Mesenchymal stem cell (in vitro differentiated cells and primary cell): Measurements from ENCODE around the gene ITFG1.
"Not testable (repeated sequence)": the region's sequence is repeated elsewhere in the genome, so short reads cannot be mapped to it uniquely, and the experiment has no call there.

Source experiments
- DNase-seq: peaks from one replicate; pipeline ENCODE4 v3.0.0-alpha.2; 2013
- H2AFZ ChIP-seq: one replicate; pipeline ENCODE4 v1.6.1; 2013; ENCODE audit warnings: low read depth, mild to moderate bottlenecking, control low read depth, inconsistent platforms, low read length, moderate library complexity
- H2AK5ac ChIP-seq: 2 replicates; pipeline ENCODE4 v1.6.1; 2013; ENCODE audit warnings: low read length, moderate library complexity, mild to moderate bottlenecking, inconsistent platforms; ENCODE audit not compliant: severe bottlenecking
- H2BK120ac ChIP-seq: one replicate; pipeline ENCODE4 v1.6.1; 2013; ENCODE audit warnings: low read depth, mild to moderate bottlenecking, inconsistent platforms, low read length, moderate library complexity
- H2BK12ac ChIP-seq, 2 experiments: one replicate each; pipeline ENCODE4 v1.6.1; 2013; ENCODE audit warnings: inconsistent platforms in 2 of 2, low read length in 2 of 2, mild to moderate bottlenecking in 2 of 2, moderate library complexity in 2 of 2, control low read depth in 1 of 2
- H2BK15ac ChIP-seq: one replicate; pipeline ENCODE4 v1.6.1; 2013; ENCODE audit warnings: mild to moderate bottlenecking, low read depth, inconsistent platforms; ENCODE audit not compliant: poor library complexity, severe bottlenecking
- H2BK5ac ChIP-seq: 2 replicates; pipeline ENCODE4 v1.6.1; 2013; ENCODE audit warnings: low read depth, mild to moderate bottlenecking, low read length, control low read depth, inconsistent platforms; ENCODE audit not compliant: poor library complexity, severe bottlenecking
- H3K14ac ChIP-seq, 2 experiments: one replicate each; pipeline ENCODE4 v1.6.1; 2013; ENCODE audit warnings: inconsistent platforms in 2 of 2, low read length in 2 of 2, control low read depth in 1 of 2, mild to moderate bottlenecking in 1 of 2, moderate library complexity in 1 of 2
- H3K18ac ChIP-seq, 2 experiments: one replicate each; pipeline ENCODE4 v1.6.1; 2013; ENCODE audit warnings: inconsistent platforms in 2 of 2, low read length in 2 of 2, control low read depth in 1 of 2, low read depth in 1 of 2, mild to moderate bottlenecking in 1 of 2
- H3K23ac ChIP-seq, 2 experiments: one replicate each; pipeline ENCODE4 v1.6.1; 2013; ENCODE audit warnings: inconsistent platforms in 2 of 2, low read length in 2 of 2, mild to moderate bottlenecking in 2 of 2, moderate library complexity in 2 of 2, control low read depth in 1 of 2
- H3K27ac ChIP-seq: 2 replicates; pipeline ENCODE4 v1.5.1; 2013; ENCODE audit warnings: mild to moderate bottlenecking, moderate library complexity, low read length, control low read depth, inconsistent platforms; ENCODE audit not compliant: poor library complexity, severe bottlenecking
- H3K27me3 ChIP-seq, 2 experiments: 2 replicates each; pipeline versions ENCODE4 v1.6.1 to v1.7.0; 2013; ENCODE audit warnings: low read length in 2 of 2, mild to moderate bottlenecking in 2 of 2, moderate library complexity in 2 of 2, control low read depth in 1 of 2, inconsistent platforms in 1 of 2; ENCODE audit not compliant: control insufficient read depth in 1 of 2, insufficient read depth in 1 of 2
- H3K36me3 ChIP-seq, 2 experiments: 2 replicates each; pipeline versions ENCODE4 v1.6.1 to v1.7.0; 2013; ENCODE audit warnings: low read length in 2 of 2, control low read depth in 1 of 2, inconsistent platforms in 1 of 2, low read depth in 1 of 2, mild to moderate bottlenecking in 1 of 2; ENCODE audit not compliant: insufficient read depth in 2 of 2, control insufficient read depth in 1 of 2
- H3K4ac ChIP-seq, 2 experiments: one replicate each; pipeline ENCODE4 v1.6.1; 2013; ENCODE audit warnings: inconsistent platforms in 2 of 2, low read length in 2 of 2, mild to moderate bottlenecking in 2 of 2, moderate library complexity in 2 of 2, control low read depth in 1 of 2, low read depth in 1 of 2
- H3K4me1 ChIP-seq: 2 replicates; pipeline ENCODE4 v1.6.1; 2013; ENCODE audit warnings: low read depth, low read length, control low read depth; ENCODE audit not compliant: control insufficient read depth, insufficient read depth
- H3K4me2 ChIP-seq: 2 replicates; pipeline ENCODE4 v1.6.1; 2013; ENCODE audit warnings: low read length, mild to moderate bottlenecking, inconsistent platforms; ENCODE audit not compliant: poor library complexity, severe bottlenecking
- H3K4me3 ChIP-seq, 2 experiments: 2 replicates each; pipeline versions ENCODE4 v1.5.1 to v1.7.0; 2013; ENCODE audit warnings: low read length in 2 of 2, mild to moderate bottlenecking in 2 of 2, control low read depth in 1 of 2, low read depth in 1 of 2; ENCODE audit not compliant: insufficient read depth in 1 of 2
- H3K79me1 ChIP-seq: replicated peaks from 2 replicates; pipeline ENCODE4 v1.6.1; 2013; ENCODE audit warnings: mild to moderate bottlenecking, control low read depth, low read length, inconsistent platforms; ENCODE audit not compliant: poor library complexity, severe bottlenecking
- H3K9ac ChIP-seq: 2 replicates; pipeline ENCODE4 v1.7.0; 2013; ENCODE audit warnings: mild to moderate bottlenecking, low read length, moderate library complexity
- H3K9me3 ChIP-seq: 2 replicates; pipeline ENCODE4 v1.7.0; 2013; ENCODE audit warnings: mild to moderate bottlenecking, low read length; ENCODE audit not compliant: control insufficient read depth
- H4K8ac ChIP-seq: one replicate; pipeline ENCODE4 v1.6.1; 2013; ENCODE audit warnings: inconsistent platforms, mild to moderate bottlenecking, low read length, moderate library complexity
- H4K91ac ChIP-seq: one replicate; pipeline ENCODE4 v1.6.1; 2013; ENCODE audit warnings: mild to moderate bottlenecking, low read length, inconsistent platforms
- WGBS: methylation state at CpG from one replicate; pipeline ENCODE4 v1.1.7; 2013; ENCODE audit warnings: mixed read lengths; 5-methylcytosine and 5-hydroxymethylcytosine counted together

ITFG1 gene

GRCh38 chr16:47468070-47468689 is 7.3 kb upstream of the ITFG1 start:
- not testable (repeated sequence) for H2BK120ac ChIP-seq, H2AFZ ChIP-seq, H4K8ac ChIP-seq, H3K4me1 ChIP-seq, H3K36me3 ChIP-seq, H4K91ac ChIP-seq, H2AK5ac ChIP-seq, H3K23ac ChIP-seq, H3K4me3 ChIP-seq, H3K27ac ChIP-seq, H3K4me2 ChIP-seq, H3K18ac ChIP-seq, H3K4ac ChIP-seq, H3K14ac ChIP-seq, H3K9me3 ChIP-seq, H3K27me3 ChIP-seq, H3K9ac ChIP-seq, H2BK12ac ChIP-seq, H2BK5ac ChIP-seq, H2BK15ac ChIP-seq
- WGBS, result 95% methylated on average over 5 of the region's 7 CpGs
- H3K79me1 ChIP-seq, result peaks cover 26% of the 10 kb centered on the region
- peak; percentile 43 for DNase-seq

- H3K9me3 ChIP-seq, result no peaks in the 10 kb centered on the region
- H3K27me3 ChIP-seq, result no peaks in the 10 kb centered on the region
- H2AK5ac ChIP-seq, result no peak overlapping the region
- H3K79me1 ChIP-seq, result peaks cover 23% of the 10 kb centered on the region
- peaks cover 1% of the 10 kb centered on the region for H3K4me1 ChIP-seq
- H2AFZ ChIP-seq, result no peak overlapping the region
- H4K91ac ChIP-seq, result no peak overlapping the region
- no peak overlapping the region for H3K14ac ChIP-seq
- no peak overlapping the region for H3K4me2 ChIP-seq
- no peak overlapping the region for H4K8ac ChIP-seq
- H2BK12ac ChIP-seq, result no peak overlapping the region
- no peak overlapping the region for H3K9ac ChIP-seq
- H3K4me3 ChIP-seq, result no peak overlapping the region
- no peak overlapping the region for H2BK5ac ChIP-seq
- H2BK120ac ChIP-seq, result no peak overlapping the region
- no peak overlapping the region for H3K27ac ChIP-seq
- 78% methylated on average over 1 of the region's 2 CpGs for WGBS
- H3K4ac ChIP-seq, result no peak overlapping the region
- H3K18ac ChIP-seq, result no peak overlapping the region
- H2BK15ac ChIP-seq, result no peak overlapping the region
- H3K23ac ChIP-seq, result no peak overlapping the region
- no peak for DNase-seq
- H3K36me3 ChIP-seq, result peaks cover 0 to 6% of the 10 kb centered on the region in 2 experiments
Measured at GRCh38 chr16:47467501-47467900, 6.6 kb upstream of the ITFG1 start.

- no peak overlapping the region for H3K23ac ChIP-seq
- peaks cover 21% of the 10 kb centered on the region for H3K79me1 ChIP-seq
- H2AFZ ChIP-seq, result no peak overlapping the region
- H4K8ac ChIP-seq, result no peak overlapping the region
- no peaks in the 10 kb centered on the region for H3K9me3 ChIP-seq
- DNase-seq, result no peak
- H4K91ac ChIP-seq, result no peak overlapping the region
- no peaks in the 10 kb centered on the region for H3K27me3 ChIP-seq
- H3K4ac ChIP-seq, result no peak overlapping the region
- H2BK12ac ChIP-seq, result no peak overlapping the region
- no peak overlapping the region for H2AK5ac ChIP-seq
- 100% methylated on average over 1 of the region's 2 CpGs for WGBS
- no peak overlapping the region for H3K27ac ChIP-seq
- H3K14ac ChIP-seq, result no peak overlapping the region
- no peak overlapping the region for H3K4me3 ChIP-seq
- H3K36me3 ChIP-seq, result peaks cover 0 to 6% of the 10 kb centered on the region in 2 experiments
- H2BK120ac ChIP-seq, result no peak overlapping the region
- no peak overlapping the region for H3K9ac ChIP-seq
- no peak overlapping the region for H3K4me2 ChIP-seq
- no peak overlapping the region for H2BK15ac ChIP-seq
- H2BK5ac ChIP-seq, result no peak overlapping the region
- H3K4me1 ChIP-seq, result peaks cover 3% of the 10 kb centered on the region
- H3K18ac ChIP-seq, result no peak overlapping the region
Measured at GRCh38 chr16:47465919-47466630, 5.2 kb upstream of the ITFG1 start.

GRCh38 chr16:47463771-47464624 is 3.1 kb upstream of the ITFG1 start:
- H4K8ac ChIP-seq, result no peak overlapping the region
- peak overlapping the region in 1 of 2 experiments; percentile 37 for H3K4ac ChIP-seq
- WGBS, result 85% methylated on average over 10 of the region's 11 CpGs
- no peak overlapping the region for H2BK5ac ChIP-seq
- DNase-seq, result no peak
- H3K36me3 ChIP-seq, result peaks cover 0 to 6% of the 10 kb centered on the region in 2 experiments
- peak overlapping the region; percentile 16 for H3K4me2 ChIP-seq
- H3K79me1 ChIP-seq, result peaks cover 18% of the 10 kb centered on the region
- H3K14ac ChIP-seq, result no peak overlapping the region
- H2BK15ac ChIP-seq, result no peak overlapping the region
- H3K9me3 ChIP-seq, result no peaks in the 10 kb centered on the region
- H3K27me3 ChIP-seq, result no peaks in the 10 kb centered on the region
- no peak overlapping the region for H3K4me3 ChIP-seq
- H2BK120ac ChIP-seq, result no peak overlapping the region
- H2BK12ac ChIP-seq, result peak overlapping the region in 1 of 2 experiments; percentile 66
- no peak overlapping the region for H2AK5ac ChIP-seq
- no peak overlapping the region for H2AFZ ChIP-seq
- no peak overlapping the region for H3K18ac ChIP-seq
- H3K9ac ChIP-seq, result no peak overlapping the region
- H3K4me1 ChIP-seq, result peaks cover 5% of the 10 kb centered on the region
- no peak overlapping the region for H4K91ac ChIP-seq
- no peak overlapping the region for H3K27ac ChIP-seq
- no peak overlapping the region for H3K23ac ChIP-seq
